ENCODE results near the gene DPP6. TPM values are rescaled to one million over a fixed set of nuclear protein-coding genes. Genes with fewer than 3 reads are reported as not detected.

Gene DPP6
- total RNA-seq, 1 donor from 2014 or later, result 2.2 TPM

GRCh38 chr7:154503962-154504550, 451.9 kb downstream of the DPP6 start:
- peak; percentile 84 for TF ChIP-seq CTCF (conservative IDR thresholded peaks at IDR 0.05)
- H3K4me1 Mint-ChIP-seq, result no peaks in the 10 kb centered on the region
- peaks cover 16% of the 10 kb centered on the region for H3K9me3 Mint-ChIP-seq
- no peak overlapping the region for H3K4me3 Mint-ChIP-seq
- no peak overlapping the region for H3K27ac Mint-ChIP-seq (ENCODE audit: unreplicated experiment)
- peaks cover 3% of the 10 kb centered on the region for H3K36me3 Mint-ChIP-seq (ENCODE audit: low read depth)
- H3K27me3 Mint-ChIP-seq (ENCODE audit: low read depth), result peaks cover 36% of the 10 kb centered on the region
- DNase-seq (ENCODE audit: low read depth, low spot score), result no peak

- Mint-ChIP-seq H3K4me3 (no peak overlapping the region), H3K36me3 (ENCODE audit: low read depth) (peaks cover 3% of the 10 kb centered on the region), H3K4me1 (no peaks in the 10 kb centered on the region), H3K27me3 (ENCODE audit: low read depth) (peaks cover 38% of the 10 kb centered on the region), H3K27ac (ENCODE audit: unreplicated experiment) (no peak overlapping the region), H3K9me3 (peaks cover 16% of the 10 kb centered on the region)
- DNase-seq (ENCODE audit: low read depth, low spot score), result no peak
- no peak for TF ChIP-seq CTCF (conservative IDR thresholded peaks at IDR 0.05)
These were observed 452.7 kb downstream of the DPP6 start for GRCh38 chr7:154504918-154505317.

- H3K36me3 Mint-ChIP-seq (ENCODE audit: low read depth), result peaks cover 3% of the 10 kb centered on the region
- no peak for TF ChIP-seq CTCF (conservative IDR thresholded peaks at IDR 0.05)
- no peak overlapping the region for H3K4me3 Mint-ChIP-seq
- H3K27ac Mint-ChIP-seq (ENCODE audit: unreplicated experiment), result no peak overlapping the region
- peaks cover 38% of the 10 kb centered on the region for H3K27me3 Mint-ChIP-seq (ENCODE audit: low read depth)
- DNase-seq (ENCODE audit: low read depth, low spot score), result no peak
- peaks cover 14% of the 10 kb centered on the region for H3K9me3 Mint-ChIP-seq
- H3K4me1 Mint-ChIP-seq, result no peaks in the 10 kb centered on the region
These were observed 453.2 kb downstream of the DPP6 start for GRCh38 chr7:154505362-154505761.

- Mint-ChIP-seq H3K36me3 (ENCODE audit: low read depth) (no peaks in the 10 kb centered on the region), H3K27me3 (ENCODE audit: low read depth) (peaks cover 43% of the 10 kb centered on the region), H3K4me1 (no peaks in the 10 kb centered on the region), H3K4me3 (no peak overlapping the region), H3K9me3 (no peaks in the 10 kb centered on the region), H3K27ac (ENCODE audit: unreplicated experiment) (no peak overlapping the region)
- no peak for DNase-seq (ENCODE audit: low read depth, low spot score)
- TF ChIP-seq CTCF (conservative IDR thresholded peaks at IDR 0.05), result no peak
These were observed 457.0 kb downstream of the DPP6 start for GRCh38 chr7:154509192-154509591.

- Mint-ChIP-seq H3K36me3 (ENCODE audit: low read depth) (no peaks in the 10 kb centered on the region), H3K4me3 (no peak overlapping the region), H3K9me3 (peaks cover 3% of the 10 kb centered on the region), H3K27ac (ENCODE audit: unreplicated experiment) (no peak overlapping the region), H3K4me1 (no peaks in the 10 kb centered on the region), H3K27me3 (ENCODE audit: low read depth) (peaks cover 20% of the 10 kb centered on the region)
- no peak for TF ChIP-seq CTCF (conservative IDR thresholded peaks at IDR 0.05)
- DNase-seq (ENCODE audit: low read depth, low spot score), result no peak
These were observed 460.1 kb downstream of the DPP6 start for GRCh38 chr7:154512121-154512833.
